IPS-NIHi7 (cell line): ENCODE results near the gene SYT10.
"Not testable (repeated sequence)": the region's sequence is repeated elsewhere in the genome, so short reads cannot be mapped to it uniquely, and the experiment has no call there.

Experiments
- DNase-seq: peaks from one replicate; pipeline ENCODE4 v3.0.0; 2012; ENCODE audit warnings: mixed read lengths; ENCODE audit errors: extremely low spot score

Gene SYT10, protein sequence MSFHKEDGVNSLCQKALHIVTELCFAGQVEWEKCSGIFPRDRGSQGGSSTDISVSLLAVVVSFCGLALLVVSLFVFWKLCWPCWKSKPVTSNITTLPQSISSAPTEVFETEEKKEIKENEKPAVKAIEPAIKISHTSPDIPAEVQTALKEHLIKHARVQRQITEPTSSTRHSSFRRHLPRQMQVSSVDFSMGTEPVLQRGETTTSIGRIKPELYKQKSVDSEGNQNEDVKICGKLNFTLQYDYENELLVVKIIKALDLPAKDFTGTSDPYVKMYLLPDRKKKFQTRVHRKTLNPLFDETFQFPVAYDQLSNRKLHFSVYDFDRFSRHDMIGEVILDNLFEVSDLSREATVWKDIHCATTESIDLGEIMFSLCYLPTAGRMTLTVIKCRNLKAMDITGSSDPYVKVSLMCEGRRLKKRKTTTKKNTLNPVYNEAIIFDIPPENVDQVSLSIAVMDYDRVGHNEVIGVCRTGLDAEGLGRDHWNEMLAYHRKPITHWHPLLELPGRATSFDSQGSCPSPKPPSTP

DNA sequence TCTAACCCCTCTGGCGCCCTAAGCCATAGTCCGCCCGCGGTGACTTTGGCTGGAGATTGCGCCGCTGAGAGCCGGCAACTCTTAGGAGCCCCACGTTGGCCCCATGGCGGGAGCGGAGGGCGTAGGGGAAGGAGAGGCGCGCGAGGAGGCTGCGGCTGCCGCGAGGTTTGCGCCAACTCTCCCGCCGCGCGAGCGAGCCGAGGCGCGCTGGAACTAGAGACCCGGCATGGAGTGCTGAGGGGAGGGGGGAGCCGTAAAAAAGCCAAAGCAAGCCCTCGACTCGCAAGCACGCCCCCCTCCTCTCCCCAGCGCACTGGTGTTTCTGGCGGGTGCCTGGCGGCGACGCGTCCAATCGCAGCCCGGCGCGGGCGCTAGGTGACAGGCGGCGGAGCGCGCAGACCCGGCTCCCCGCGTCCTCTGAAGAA lies at the start of gene SYT10:
TSS of gene SYT10 (minus strand) at position 233 of the 425 bp plus-strand sequence. CDS start 297 bp downstream, outside the sequence.
- DNase-seq = peak; percentile 80

GRCh38 chr12:33488036-33488435 lies 48.4 kb upstream of the SYT10 start:
- DNase-seq = no peak

DNA sequence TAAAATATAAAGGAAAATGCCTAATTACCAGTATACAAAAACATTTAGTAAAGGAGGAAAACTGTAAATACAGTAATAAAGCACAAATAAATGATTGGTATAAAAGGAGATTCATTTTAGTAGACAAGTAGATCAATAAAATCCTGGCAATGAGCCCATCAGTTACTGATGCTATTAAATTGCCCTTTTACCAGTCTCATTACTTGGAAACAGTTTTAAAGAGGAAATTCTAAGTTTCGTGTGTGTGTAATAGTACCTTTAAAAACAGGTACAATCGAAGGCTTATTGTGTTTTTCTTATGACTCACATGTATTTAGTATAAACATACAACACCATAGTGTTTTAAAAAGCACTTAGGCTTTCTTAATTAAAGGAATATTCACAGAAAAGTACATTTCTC lies 46.4 kb upstream of the SYT10 start:
- no peak for DNase-seq

DNA sequence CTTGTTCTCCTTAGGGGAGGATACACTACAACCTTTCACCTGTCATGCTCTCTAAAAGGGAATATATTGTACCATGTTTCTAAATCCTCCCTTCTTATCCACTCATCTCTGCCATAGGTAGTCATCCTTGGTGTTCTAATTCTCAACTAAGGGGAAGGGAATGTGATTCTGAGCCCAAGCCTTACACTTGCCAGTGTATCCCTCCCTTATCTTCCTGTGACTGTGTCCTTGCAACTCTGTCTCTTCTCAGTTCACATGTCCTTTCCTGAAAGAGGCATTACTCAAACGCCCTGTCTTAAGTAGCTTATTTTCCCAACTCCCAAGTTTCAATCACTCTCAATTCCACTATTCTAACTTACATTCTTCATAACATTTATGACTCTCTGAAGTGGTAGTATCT lies 44.5 kb upstream of the SYT10 start:
- no peak for DNase-seq

GRCh38 chr12:33480366-33480765 lies 40.7 kb upstream of the SYT10 start:
- DNase-seq = no peak

- no peak for DNase-seq
These were observed 36.4 kb upstream of the SYT10 start for GRCh38 chr12:33476058-33476457.

GRCh38 chr12:33472299-33472698 lies 32.7 kb upstream of the SYT10 start:
- DNase-seq = no peak

GRCh38 chr12:33455096-33455495 lies 15.5 kb upstream of the SYT10 start:
- no peak for DNase-seq

GRCh38 chr12:33450480-33450879 lies 10.9 kb upstream of the SYT10 start:
- DNase-seq = no peak

GRCh38 chr12:33440477-33440876 lies 858 bp upstream of the SYT10 start:
- no peak for DNase-seq

- peak; percentile 48 for DNase-seq
These were observed 600 bp downstream of the SYT10 start for GRCh38 chr12:33438851-33439586.

GRCh38 chr12:33438025-33438772 lies 1.4 kb downstream of the SYT10 start:
- DNase-seq = no peak

- no peak for DNase-seq
These were observed 2.0 kb downstream of the SYT10 start for GRCh38 chr12:33437598-33437997.

DNA sequence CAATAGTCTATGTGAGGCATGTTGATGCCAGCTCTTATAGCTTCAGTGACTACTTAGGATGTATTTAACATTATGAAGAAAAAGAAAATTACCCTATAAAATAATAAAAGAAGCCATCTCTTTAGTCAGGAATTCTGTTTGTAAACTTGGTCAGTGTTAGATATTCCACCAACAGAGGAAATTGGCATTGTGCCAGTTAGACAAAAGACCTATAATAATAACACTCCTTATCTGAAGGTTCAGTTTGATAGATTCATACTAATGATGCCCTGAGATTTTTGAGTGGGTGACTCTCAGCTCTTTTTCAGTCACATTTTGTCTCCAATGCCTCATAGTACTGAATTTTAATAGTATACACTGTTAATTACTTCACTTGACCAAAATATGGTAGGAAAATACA lies 6.6 kb downstream of the SYT10 start:
- DNase-seq = no peak

- DNase-seq = no peak
These were observed 8.0 kb downstream of the SYT10 start for GRCh38 chr12:33431648-33432047.

DNA sequence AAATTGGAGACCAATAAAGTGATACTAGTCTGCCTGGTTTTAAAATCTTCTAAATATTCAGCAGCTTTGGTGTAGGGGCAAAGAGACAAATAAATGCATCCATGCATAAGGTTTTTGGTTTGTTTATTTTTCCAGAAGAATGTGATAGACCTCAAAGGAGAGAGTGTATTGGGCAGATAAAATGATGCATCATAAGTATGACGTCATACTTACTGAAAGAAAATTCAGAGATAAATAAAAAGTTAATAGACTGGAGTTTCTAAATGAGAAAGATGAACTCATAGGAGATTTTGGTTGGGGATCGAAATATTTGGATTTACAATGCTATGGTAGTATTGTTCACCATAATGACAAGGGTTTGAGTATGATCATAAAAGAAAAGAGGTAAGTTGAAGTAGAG lies 10.2 kb downstream of the SYT10 start:
- no peak for DNase-seq

GRCh38 chr12:33427071-33427470 lies 12.5 kb downstream of the SYT10 start:
- peak; percentile 55 for DNase-seq

DNA sequence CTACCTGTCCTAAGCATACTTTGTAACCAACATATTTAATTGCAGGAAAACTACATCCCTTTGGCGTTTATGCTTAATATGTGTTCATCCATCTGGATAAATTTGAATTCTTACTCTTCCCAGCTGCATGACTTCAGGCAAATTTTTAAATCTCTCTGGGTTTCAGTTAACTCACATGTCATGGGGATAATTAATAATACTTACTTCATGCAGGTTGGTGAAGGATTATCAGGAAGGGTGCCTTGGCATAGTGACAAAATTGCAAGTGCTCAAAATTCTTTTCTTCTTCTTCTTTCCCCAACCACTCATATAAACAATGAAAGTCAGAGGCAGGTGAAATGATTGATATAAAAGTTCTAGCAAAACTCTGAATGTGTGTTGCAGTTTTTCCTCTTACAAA lies 15.9 kb downstream of the SYT10 start:
- DNase-seq = no peak

- DNase-seq = not testable (repeated sequence)
These were observed 27.2 kb downstream of the SYT10 start for GRCh38 chr12:33412410-33412809.

- no peak for DNase-seq
These were observed 56.1 kb downstream of the SYT10 start for GRCh38 chr12:33383503-33383902.

DNA sequence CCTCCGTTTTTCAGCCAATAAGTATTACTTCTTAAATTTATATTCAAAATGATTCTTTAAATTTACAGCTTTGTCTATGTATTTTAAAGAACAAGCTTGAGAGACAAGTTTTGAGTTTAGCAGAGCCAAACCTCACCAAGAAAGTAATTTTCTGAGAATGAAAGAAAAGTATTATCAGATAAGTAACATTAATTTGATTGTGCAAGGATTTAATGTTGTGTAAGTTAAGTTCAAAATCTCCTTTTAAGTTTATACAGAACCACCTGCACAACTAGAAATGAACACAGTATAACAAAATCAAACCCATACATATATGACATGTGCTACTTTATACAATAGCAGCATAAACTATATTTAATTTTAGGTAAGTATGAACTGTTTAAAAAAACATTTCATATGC lies 63.5 kb downstream of the SYT10 start:
- DNase-seq = no peak

DNA sequence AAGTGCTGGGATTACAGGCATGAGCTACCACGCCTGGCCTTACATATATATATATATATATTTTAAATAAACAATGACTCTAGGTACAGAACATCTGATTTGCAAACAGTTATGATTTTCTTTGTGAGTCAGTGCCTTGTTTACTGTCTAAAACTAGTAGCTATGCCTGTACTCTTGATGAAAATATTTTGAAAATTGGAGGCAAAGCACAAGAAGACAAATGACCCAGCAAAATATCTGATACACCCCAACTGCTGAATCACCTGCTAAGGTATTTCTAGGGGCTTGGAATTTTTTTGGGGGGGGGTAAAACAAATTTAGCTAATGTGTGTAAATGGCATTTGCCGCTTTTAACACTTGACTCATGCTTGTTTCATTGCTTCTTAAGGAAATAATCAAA lies 69.3 kb downstream of the SYT10 start:
- no peak for DNase-seq
